Stomach (tissue), 4 donors: ENCODE results near the gene MRPL21.

ENCODE experiments used
- POLR2A ChIP-seq, 4 donors: fragments of 450-650 bp; IDR thresholded peaks; one replicate each; pipeline ENCODE4 v1.6.1; 2016; ENCODE audit warnings: antibody characterized with exemption in 4 of 4, control low read depth in 2 of 4, mild to moderate bottlenecking in 1 of 4, moderate library complexity in 1 of 4
- POLR2AphosphoS5 ChIP-seq, 3 donors: sonication (generic); formaldehyde crosslinking; IDR thresholded peaks; one replicate each; pipeline ENCODE4 v1.6.1; 2016; ENCODE audit warnings: antibody characterized with exemption in 3 of 3
- TF ChIP-seq, protein P1 (sequence below), 7 experiments: fragments of 450-650 bp in 4 of 7; fragments of 200-600 bp in 3 of 7; sonication (generic) in 3 of 7; IDR thresholded peaks; one replicate each; pipeline ENCODE4 v1.5.1; 2016 to 2019; ENCODE audit warnings: antibody characterized with exemption in 7 of 7, control low read depth in 2 of 7, mild to moderate bottlenecking in 1 of 7

DNA sequence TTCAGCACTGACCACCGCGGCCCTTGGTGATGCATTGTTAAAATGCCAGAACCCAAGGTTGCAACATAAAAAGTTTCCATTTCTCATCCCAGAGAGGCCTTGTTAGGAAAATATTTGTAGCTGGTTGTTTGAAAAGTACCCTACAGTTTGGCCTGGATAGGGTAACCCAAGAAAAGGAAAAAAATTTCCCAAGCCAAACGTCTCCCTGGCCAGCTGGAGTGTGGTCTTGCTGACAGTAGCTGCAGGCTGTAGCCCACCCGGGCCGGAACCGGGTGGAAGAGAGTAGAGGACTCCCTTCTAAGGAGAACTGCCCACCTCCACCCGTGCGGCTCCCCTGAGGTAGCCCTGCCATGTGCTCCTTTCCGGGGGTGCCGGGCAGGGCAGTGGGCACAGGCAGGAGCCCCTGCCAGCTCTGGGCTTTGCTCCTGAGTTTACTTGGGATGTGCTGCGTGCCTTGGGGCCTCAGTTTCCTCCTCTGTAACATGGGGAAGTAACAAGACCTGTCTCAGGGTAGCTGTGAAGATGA, 38.5 kb upstream of the MRPL21 start:
- TF ChIP-seq, protein P1, sequence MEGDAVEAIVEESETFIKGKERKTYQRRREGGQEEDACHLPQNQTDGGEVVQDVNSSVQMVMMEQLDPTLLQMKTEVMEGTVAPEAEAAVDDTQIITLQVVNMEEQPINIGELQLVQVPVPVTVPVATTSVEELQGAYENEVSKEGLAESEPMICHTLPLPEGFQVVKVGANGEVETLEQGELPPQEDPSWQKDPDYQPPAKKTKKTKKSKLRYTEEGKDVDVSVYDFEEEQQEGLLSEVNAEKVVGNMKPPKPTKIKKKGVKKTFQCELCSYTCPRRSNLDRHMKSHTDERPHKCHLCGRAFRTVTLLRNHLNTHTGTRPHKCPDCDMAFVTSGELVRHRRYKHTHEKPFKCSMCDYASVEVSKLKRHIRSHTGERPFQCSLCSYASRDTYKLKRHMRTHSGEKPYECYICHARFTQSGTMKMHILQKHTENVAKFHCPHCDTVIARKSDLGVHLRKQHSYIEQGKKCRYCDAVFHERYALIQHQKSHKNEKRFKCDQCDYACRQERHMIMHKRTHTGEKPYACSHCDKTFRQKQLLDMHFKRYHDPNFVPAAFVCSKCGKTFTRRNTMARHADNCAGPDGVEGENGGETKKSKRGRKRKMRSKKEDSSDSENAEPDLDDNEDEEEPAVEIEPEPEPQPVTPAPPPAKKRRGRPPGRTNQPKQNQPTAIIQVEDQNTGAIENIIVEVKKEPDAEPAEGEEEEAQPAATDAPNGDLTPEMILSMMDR (IDR thresholded peaks at IDR 0.05): no peak
- TF ChIP-seq POLR2A (IDR thresholded peaks at IDR 0.05) (no peak), POLR2AphosphoS5 (IDR thresholded peaks at IDR 0.05) (no peak)
